Type B pancreatic cell (in vitro differentiated cells): ENCODE measurements around the gene MRPL16. TPM values are rescaled to one million over a fixed set of nuclear protein-coding genes. Genes with fewer than 3 reads are reported as not detected.
A peak's percentile ranks its signal among the peaks of the same experiment; 100 is the strongest.

Experiments
- DNase-seq: peaks from one replicate; pipeline ENCODE4 v3.0.0; 2021; ENCODE audit warnings: mixed read lengths; ENCODE audit not compliant: unreplicated experiment; ENCODE audit errors: extremely low spot score
- H3K27ac Mint-ChIP-seq: 2 replicates; pipeline ENCODE4 v1.8.0; 2021; ENCODE audit warnings: mild to moderate bottlenecking, mixed read lengths
- H3K27me3 Mint-ChIP-seq: 2 replicates; pipeline ENCODE4 v1.8.0; 2021; ENCODE audit warnings: mixed read lengths
- H3K36me3 Mint-ChIP-seq: 2 replicates; pipeline ENCODE4 v1.8.0; 2021; ENCODE audit warnings: mixed read lengths
- H3K4me1 Mint-ChIP-seq: one replicate; pipeline ENCODE4 v1.8.0; 2021; ENCODE audit warnings: mixed read lengths; ENCODE audit not compliant: unreplicated experiment
- H3K4me3 Mint-ChIP-seq: 2 replicates; pipeline ENCODE4 v1.8.0; 2021; ENCODE audit warnings: mild to moderate bottlenecking, mixed read lengths
- H3K9me3 Mint-ChIP-seq: 2 replicates; pipeline ENCODE4 v1.8.0; 2021; ENCODE audit warnings: mixed read lengths
- CTCF ChIP-seq: fragments of 200-600 bp; sonication (generic); conservative IDR thresholded peaks from 2 replicates; pipeline ENCODE4 v1.5.0; 2021; ENCODE audit warnings: antibody characterized with exemption, mild to moderate bottlenecking
- total RNA-seq: library from RNA; stranded (reverse); gene quantifications from 2 replicates; pipeline ENCODE4 v1.2.1, GENCODE V29; 2021; ENCODE audit warnings: low replicate concordance

The MRPL16 gene
- total RNA-seq, 1 donor from 2014 or later = 67.1 TPM

- TF ChIP-seq CTCF = no peak
- H3K4me3 Mint-ChIP-seq = no peak overlapping the region
- no peak for DNase-seq
- H3K4me1 Mint-ChIP-seq = peaks cover 15% of the 10 kb centered on the region
- no peaks in the 10 kb centered on the region for H3K9me3 Mint-ChIP-seq
- H3K27me3 Mint-ChIP-seq = no peaks in the 10 kb centered on the region
- H3K36me3 Mint-ChIP-seq = no peaks in the 10 kb centered on the region
- no peak overlapping the region for H3K27ac Mint-ChIP-seq
Measured at GRCh38 chr11:59769828-59770227, 40.8 kb downstream of the MRPL16 start.

DNA sequence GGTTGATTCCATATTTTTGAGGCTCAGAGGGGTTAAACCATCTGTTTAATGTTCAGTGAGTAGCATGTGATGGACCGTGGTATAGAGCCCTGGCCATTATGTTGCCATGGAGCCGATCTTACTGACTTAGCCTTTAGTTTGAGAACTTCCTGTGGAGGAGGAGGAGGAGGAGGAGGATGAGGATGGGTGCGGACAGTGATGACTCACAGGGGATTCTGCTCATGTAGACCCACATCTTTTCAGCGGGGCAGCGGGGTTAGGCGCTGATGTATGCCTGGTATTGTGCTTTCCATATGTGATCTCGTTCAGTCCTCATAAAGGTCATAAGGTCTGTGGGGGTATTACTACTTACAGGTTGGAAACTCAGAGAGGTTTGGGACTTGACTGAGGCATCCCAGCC lies 41.5 kb downstream of the MRPL16 start:
- Mint-ChIP-seq H3K27me3 (no peaks in the 10 kb centered on the region), H3K4me1 (peaks cover 19% of the 10 kb centered on the region), H3K27ac (no peak overlapping the region), H3K9me3 (no peaks in the 10 kb centered on the region), H3K36me3 (no peaks in the 10 kb centered on the region), H3K4me3 (no peak overlapping the region)
- no peak for DNase-seq
- TF ChIP-seq CTCF = no peak

GRCh38 chr11:59767225-59767611 lies 43.4 kb downstream of the MRPL16 start:
- Mint-ChIP-seq H3K4me1 (peaks cover 20% of the 10 kb centered on the region), H3K9me3 (no peaks in the 10 kb centered on the region), H3K4me3 (no peak overlapping the region), H3K36me3 (no peaks in the 10 kb centered on the region), H3K27ac (peak overlapping the region; percentile 35), H3K27me3 (no peaks in the 10 kb centered on the region)
- DNase-seq = no peak
- TF ChIP-seq CTCF = no peak

DNA sequence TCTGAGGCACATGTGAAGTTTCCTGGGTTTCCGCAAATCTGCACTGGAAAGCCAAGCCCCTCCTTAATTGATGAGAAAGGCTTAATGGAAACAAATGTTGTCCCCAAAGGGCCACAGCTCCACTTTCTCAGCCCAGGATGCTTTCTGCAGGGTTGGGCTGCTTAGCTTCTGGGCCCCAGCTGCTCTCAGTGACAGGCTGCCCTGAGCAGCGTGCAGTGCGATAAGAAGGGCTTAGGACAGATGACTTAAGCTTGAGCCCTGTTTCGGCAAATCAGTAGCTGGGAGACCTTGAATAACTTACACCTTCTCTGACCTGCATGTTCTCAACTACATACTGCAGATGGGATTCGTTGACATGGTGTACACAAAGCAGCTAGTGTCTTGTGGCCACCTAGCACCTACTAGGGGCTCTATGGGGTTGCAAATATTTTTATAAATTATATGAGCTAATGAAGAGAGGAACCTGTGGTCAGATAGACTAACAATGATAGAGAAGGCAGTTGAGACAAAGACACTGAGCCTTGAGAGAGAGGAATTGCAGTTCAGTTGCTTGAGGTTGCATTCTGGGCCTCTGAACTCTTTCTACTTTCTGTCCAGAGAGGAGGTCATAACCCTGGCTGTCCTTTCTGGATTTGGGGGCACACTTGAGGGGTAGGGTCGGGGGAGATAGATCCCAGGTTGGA lies 43.9 kb downstream of the MRPL16 start:
- Mint-ChIP-seq H3K4me1 (peaks cover 20% of the 10 kb centered on the region), H3K36me3 (no peaks in the 10 kb centered on the region), H3K9me3 (no peaks in the 10 kb centered on the region), H3K27me3 (no peaks in the 10 kb centered on the region), H3K27ac (peak overlapping the region; percentile 35), H3K4me3 (no peak overlapping the region)
- no peak for TF ChIP-seq CTCF
- no peak for DNase-seq

- H3K27me3 Mint-ChIP-seq = no peaks in the 10 kb centered on the region
- DNase-seq = no peak
- TF ChIP-seq CTCF = no peak
Measured at GRCh38 chr11:59765068-59765735, 45.4 kb downstream of the MRPL16 start.

More at GRCh38 chr11:59765068-59765735, 45.4 kb downstream of the MRPL16 start:
- Mint-ChIP-seq H3K36me3 (no peaks in the 10 kb centered on the region), H3K4me3 (no peak overlapping the region), H3K4me1 (peaks cover 17% of the 10 kb centered on the region), H3K9me3 (no peaks in the 10 kb centered on the region), H3K27ac (peak overlapping the region; percentile 68)
